GM18505 (cell line): ENCODE measurements around the gene PDSS2.

Source experiments
- ATAC-seq: cut with Tn5 transposase; IDR thresholded peaks from one replicate; pipeline ENCODE4 v1.9.1; 2021; ENCODE audit not compliant: unreplicated experiment
- POLR2A ChIP-seq: IDR thresholded peaks from 4 replicates; pipeline ENCODE4 v1.6.1; 2011; ENCODE audit warnings: borderline replicate concordance; ENCODE audit not compliant: insufficient read depth, insufficient read length; ENCODE audit errors: extremely low read depth

The PDSS2 gene

GRCh38 chr6:107418118-107418517 is 41.2 kb downstream of the PDSS2 start:
- ATAC-seq, result no peak
- TF ChIP-seq POLR2A, result no peak

DNA sequence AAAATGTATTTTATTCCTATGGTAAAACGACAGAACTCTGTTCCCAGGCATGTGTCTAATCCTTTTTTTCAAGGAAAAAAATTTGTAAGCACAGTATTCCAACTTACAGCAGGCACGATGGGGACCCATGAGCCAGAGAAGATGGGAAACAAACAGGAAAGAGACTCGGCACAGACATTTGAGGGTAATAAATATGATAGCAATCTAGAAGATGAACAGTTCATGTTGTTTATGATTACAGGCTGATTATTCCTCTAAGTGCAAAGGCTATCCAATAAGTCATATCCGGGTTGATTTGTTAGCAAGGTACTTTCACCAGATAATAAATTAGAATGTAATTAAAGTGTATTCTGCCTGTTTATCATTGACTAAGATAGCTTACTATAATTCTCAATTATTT is 43.2 kb downstream of the PDSS2 start:
- TF ChIP-seq POLR2A, result no peak

DNA sequence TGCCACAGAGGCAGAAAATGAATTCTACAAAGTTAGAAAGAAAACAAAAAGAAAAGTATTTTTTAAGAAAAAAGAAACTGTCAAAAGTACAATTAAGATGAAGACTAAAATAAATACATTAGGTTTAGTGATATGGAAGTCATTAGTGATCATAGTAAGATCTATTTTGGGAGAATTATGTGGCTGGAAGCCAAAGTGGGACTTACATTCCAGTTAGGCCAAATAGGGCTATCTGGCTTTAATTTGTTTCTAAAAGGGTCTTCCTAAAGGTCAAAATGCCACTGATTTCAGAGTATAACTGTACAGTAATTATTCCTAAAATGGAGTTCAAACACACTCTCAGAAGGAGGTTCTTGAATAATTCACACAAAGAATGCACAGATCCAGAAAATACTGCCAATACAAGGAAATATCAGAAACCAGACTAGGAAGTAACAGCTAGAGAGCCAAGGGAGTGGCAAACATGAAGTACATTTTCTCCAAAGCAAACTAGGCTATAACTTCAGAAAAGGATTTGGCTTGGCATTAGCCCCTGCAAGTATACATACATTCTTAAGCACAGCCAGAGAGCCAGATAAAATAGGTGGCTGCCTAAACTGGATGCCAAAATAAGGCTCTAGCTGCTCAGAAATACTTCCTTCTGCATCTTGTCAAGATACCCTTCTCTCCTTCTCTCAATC is 45.3 kb downstream of the PDSS2 start:
- TF ChIP-seq POLR2A, result no peak
- no peak for ATAC-seq

More for the DNA sequence above, 43.2 kb downstream of the PDSS2 start:
- ATAC-seq, result no peak

DNA sequence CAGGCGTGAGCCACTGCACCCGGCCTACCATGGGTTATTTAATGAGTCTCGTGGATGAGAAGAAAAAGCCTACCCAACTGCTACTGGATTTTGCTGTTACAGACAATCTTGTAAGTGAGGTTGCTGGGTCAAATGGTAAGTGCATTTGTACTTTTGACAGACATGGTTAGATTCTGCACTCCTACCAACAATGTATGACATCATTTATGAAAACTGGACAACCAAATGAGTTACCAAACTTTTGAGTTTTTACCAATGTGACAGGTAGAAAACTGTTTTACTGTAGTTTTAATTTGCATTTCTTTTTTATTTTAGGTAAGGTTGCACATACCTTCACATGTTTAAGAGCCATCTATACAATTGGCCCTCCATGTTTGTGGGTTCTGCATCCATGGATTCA is 48.2 kb downstream of the PDSS2 start:
- ATAC-seq, result no peak
- TF ChIP-seq POLR2A, result no peak

DNA sequence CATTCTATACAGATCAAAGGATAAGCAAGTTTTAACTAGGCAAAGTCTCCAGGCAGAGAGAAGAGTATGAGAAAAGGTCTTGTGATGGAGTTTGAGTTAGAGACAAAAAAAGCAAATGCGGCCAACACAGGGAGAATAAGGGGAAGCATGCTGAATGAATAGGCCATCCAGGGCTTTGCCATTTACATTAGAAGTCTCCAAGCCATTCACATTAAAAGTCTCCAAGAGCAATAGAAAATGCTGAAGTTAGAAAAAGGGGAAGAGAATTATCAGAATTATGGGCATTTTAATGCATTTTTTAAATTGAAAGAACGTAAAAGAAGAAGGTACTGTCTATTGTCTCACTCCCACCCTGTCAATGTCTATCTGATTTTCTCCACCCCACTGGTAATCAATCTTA is 49.4 kb downstream of the PDSS2 start:
- ATAC-seq, result no peak
- no peak for TF ChIP-seq POLR2A

DNA sequence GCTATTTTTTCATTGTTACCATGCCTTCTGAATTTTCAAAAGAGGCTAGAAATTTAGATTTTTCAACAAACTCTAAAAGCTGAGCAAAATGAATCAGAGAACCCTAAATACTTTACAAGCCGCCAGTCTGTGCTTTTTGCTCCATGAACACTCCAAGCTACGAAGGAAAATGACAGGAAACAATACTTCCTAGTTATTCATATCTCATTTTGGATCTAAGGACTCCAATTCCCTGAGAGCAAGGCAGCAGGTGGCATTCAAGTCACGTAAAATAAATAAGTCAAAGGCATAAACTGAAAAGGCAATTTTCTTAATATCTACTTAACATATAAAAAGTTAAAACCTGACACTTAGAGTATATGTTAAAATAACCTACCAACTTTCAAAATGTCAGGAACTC is 50.6 kb downstream of the PDSS2 start:
- TF ChIP-seq POLR2A, result no peak
- ATAC-seq, result no peak

GRCh38 chr6:107405002-107405401 is 54.4 kb downstream of the PDSS2 start:
- no peak for ATAC-seq
- no peak for TF ChIP-seq POLR2A

DNA sequence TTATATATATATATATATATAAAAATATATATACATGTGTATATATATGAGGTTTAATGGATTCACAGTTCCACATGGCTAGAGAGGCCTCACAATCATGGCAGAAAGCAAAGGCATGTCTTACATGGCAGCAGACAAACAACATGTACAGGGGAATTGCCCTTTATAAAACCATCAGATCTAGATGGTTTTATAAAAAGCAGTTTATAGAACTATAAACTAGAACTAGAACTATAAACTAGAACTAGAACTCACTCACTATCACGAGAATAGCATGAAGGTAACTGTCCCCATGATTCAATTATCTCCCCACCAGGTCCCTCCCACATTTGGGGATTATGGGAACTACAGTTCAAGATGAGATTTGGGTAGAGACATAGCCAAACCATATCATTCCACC is 56.8 kb downstream of the PDSS2 start:
- no peak for ATAC-seq
- no peak for TF ChIP-seq POLR2A

DNA sequence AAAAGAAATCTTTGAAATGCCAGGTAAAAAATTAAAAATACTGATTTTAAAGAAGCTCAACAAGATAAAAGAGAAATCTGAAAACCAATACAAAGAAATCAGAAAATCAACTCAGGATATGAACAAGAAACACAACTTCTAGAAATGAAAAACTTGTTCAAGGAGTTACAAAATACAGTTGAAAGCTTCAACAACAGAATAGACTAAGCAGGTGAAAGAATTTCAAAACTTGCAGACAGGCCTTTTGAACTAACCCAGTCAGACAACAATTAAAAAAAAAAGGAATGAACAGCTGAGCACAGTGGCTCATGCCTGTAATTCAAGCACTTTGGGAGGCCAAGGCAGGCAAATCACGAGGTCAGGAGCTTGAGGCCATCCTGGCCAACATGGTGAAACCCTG is 57.8 kb downstream of the PDSS2 start:
- no peak for TF ChIP-seq POLR2A
- no peak for ATAC-seq

GRCh38 chr6:107400616-107401147 is 58.7 kb downstream of the PDSS2 start:
- TF ChIP-seq POLR2A, result no peak
- ATAC-seq, result no peak

DNA sequence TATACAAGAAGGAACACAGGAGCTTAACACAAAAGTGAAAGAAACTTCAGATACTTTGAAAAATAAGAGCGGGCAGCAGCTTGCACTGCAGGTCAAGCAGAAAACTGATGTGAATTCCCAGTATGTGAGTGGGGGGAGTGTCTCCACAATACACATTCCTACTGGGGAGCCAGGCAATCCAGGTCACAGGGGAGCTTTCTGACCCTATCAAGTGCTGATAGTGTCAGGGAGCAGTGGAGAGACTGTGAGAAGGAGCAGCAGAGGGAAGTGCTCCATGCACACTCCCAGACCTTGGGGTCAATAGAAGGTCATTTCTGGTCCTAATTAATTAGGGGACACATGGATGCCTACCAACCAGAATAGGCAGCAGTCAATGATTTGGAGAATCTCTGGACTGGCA is 59.4 kb downstream of the PDSS2 start:
- TF ChIP-seq POLR2A, result no peak
- ATAC-seq, result no peak

DNA sequence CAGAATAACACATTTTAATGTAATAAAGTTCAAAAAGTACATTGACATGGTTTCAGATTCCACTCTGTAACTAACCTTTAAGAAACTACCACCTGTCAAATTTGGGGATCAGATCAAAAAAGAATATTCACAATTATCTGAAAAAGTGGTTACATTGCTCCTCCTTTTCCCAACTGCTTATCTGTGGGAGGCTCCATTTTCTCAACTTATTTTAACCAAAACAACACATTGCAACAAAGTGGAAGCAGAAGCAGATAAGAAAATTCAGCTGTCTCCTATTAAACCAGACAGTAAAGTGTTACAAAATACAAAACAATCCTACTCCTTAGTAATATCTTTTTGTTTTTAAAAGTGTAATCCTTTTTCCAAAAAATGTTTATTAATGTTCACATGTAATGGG is 61.4 kb downstream of the PDSS2 start:
- TF ChIP-seq POLR2A, result no peak

DNA sequence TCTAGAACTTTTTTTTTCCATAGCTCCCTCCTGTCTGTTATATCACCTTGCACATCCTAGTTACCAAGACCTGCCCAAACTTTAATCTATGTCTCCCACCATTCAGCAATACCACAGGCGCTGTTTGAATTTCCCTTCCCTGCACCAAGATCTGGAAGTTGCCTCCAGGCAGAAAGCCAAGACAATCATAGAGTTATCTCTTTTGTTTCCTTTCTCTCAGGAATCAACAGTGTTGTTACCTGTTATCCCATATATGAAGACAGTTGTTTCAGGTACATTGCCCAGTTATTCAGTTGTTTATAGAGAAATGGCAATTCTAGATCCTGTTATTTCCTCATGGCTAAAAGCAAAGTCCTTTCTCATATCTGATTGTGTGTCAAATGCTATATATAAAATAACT is 63.2 kb downstream of the PDSS2 start:
- ATAC-seq, result no peak
- no peak for TF ChIP-seq POLR2A

More for the DNA sequence above, 61.4 kb downstream of the PDSS2 start:
- ATAC-seq, result no peak

GRCh38 chr6:107392069-107392468 is 67.3 kb downstream of the PDSS2 start:
- no peak for ATAC-seq
- no peak for TF ChIP-seq POLR2A
